Heart right ventricle (tissue), 16 donors: ENCODE measurements around the gene RAD51B. TPM values are rescaled to one million over a fixed set of nuclear protein-coding genes. Genes with fewer than 3 reads are reported as not detected.
A peak's percentile ranks its signal among the peaks of the same experiment; 100 is the strongest.

ENCODE experiments used
- ATAC-seq, 8 donors: fragments of 200-7000 bp; cut with Tn5 transposase; one replicate each; pipeline ENCODE4 v1.9.1; 2020; ENCODE audit warnings: mild to moderate bottlenecking in 8 of 8, moderate library complexity in 8 of 8, moderate number of reproducible peaks in 1 of 8
- DNase-seq, 2 donors: peaks; one replicate each; pipeline ENCODE4 v3.0.0-alpha.2; 2020
- H3K27ac ChIP-seq, 10 donors: fragments of 200-600 bp; sonication (generic) in 2 of 10; one replicate each; pipeline versions ENCODE4 v1.5.0 to v1.8.0; 2020 to 2022; ENCODE audit warnings: mild to moderate bottlenecking in 3 of 10
- H3K27me3 ChIP-seq, 7 donors: fragments of 200-600 bp; one replicate each; pipeline ENCODE4 v1.8.0; 2021 to 2022; ENCODE audit warnings: mild to moderate bottlenecking in 2 of 7
- H3K36me3 ChIP-seq, 9 donors: fragments of 200-600 bp; sonication (generic) in 1 of 9; one replicate each; pipeline versions ENCODE4 v1.5.0 to v1.8.0; 2020 to 2022; ENCODE audit warnings: mild to moderate bottlenecking in 2 of 9
- H3K4me1 ChIP-seq, 9 donors: fragments of 200-600 bp; sonication (generic) in 1 of 9; one replicate each; pipeline versions ENCODE4 v1.5.0 to v1.8.0; 2020 to 2022; ENCODE audit warnings: mild to moderate bottlenecking in 4 of 9
- H3K4me3 ChIP-seq, 10 donors: fragments of 200-600 bp; sonication (generic) in 2 of 10; one replicate each; pipeline versions ENCODE4 v1.5.0 to v1.8.0; 2020 to 2022; ENCODE audit warnings: mild to moderate bottlenecking in 7 of 10, moderate library complexity in 2 of 10
- H3K9me3 ChIP-seq, 11 donors: fragments of 200-600 bp in 10 of 11; sonication (generic) in 2 of 11; one replicate each; pipeline versions ENCODE4 v1.5.0 to v1.8.0; 2013 to 2022; ENCODE audit warnings: mild to moderate bottlenecking in 2 of 11, control low read depth in 1 of 11, moderate library complexity in 1 of 11
- CTCF ChIP-seq, 9 donors: fragments of 200-600 bp; sonication (generic) in 2 of 9; IDR thresholded peaks; one replicate each; pipeline versions ENCODE4 v1.5.0 to v1.8.0; 2021 to 2022; ENCODE audit warnings: antibody characterized with exemption in 9 of 9, mild to moderate bottlenecking in 5 of 9, moderate library complexity in 1 of 9
- WGBS, 2 donors: extraction: QIAGEN DNeasy Blood & Tissue Kit; methylation state at CpG; one replicate each; pipeline ENCODE4 v1.1.7; 2013; ENCODE audit warnings: inconsistent platforms in 1 of 2; 5-methylcytosine and 5-hydroxymethylcytosine counted together
- intact Hi-C, 10 donors: fragments of 100-400 bp; cut with DNase I; formaldehyde crosslinking; loops; one replicate each; pipeline versions ENCODE4 v1.11.1 to v1.14.2; 2022
- polyA plus RNA-seq, 2 donors: library from polyadenylated mRNA; stranded (reverse); fragments of 200-250 nt; gene quantifications; one replicate each; pipeline ENCODE4 v1.2.3, GENCODE V29; 2013
- total RNA-seq, 10 donors: library from RNA; stranded (reverse); fragmentation: NEBNext Ultra II Directional in 3 of 10; extraction: Animal tissue kit (Norgen Biotek cat#: 25700) in 3 of 10; gene quantifications; one replicate each; pipeline versions ENCODE4 v1.2.1 to v1.2.4, GENCODE V29; 2021 to 2023
- donor health status: Arrhythmogenic right ventricular cardiomyopathy.
- donor health status: ischemic (EF 13 %, LVEDD 7.1; RV severe dilation, severe dysfunction).
- donor health status: healthy with polysubstance abuse.
- donor health status: DM: no; HTN: yes; CAD: no.
- donor health status: DM: no; HTN: no; CAD: no.
- donor health status: ischemic (EF 25% LVEDD 6.9; RV normal size, moderate dysfunction).
- donor health status: ischemic (EF 25% LVEDD 5.7; RV mildly dilated, moderate dysfunction).
- donor health status: healthy.
- donor health status: DM: yes; HTN: yes; CAD: no.
- donor health status: Ischemic cardiomyopathy.
- donor health status: ischemic (EF 35%, LVEDD 5.7; RV mildly dilated, moderate dysfunction).
- donor health status: nonischemic (EF 11% LVEDD 7.7; RV severe dilation, severe dysfunction).
- donor health status: DM: yes; HTN: yes; CAD: no.
- donor health status: PGD.
- donor health status: ischemic (EF 29% LVEDD 5.4; RV normal size, mild dysfunction).
- donor health status: nonischemic (EF 23%, LVEDD 6.1; RV moderate dilation, normal function).

Gene RAD51B
- total and polyA plus RNA-seq, 12 donors = 0.88 to 8.6 (median 3.5) TPM

- TF ChIP-seq CTCF (IDR thresholded peaks at IDR 0.05) = no peak
- Histone ChIP-seq H3K36me3 (no peaks in the 10 kb centered on the region), H3K4me3 (no peak overlapping the region), H3K4me1 (peaks cover 7 to 67% (median 52%) of the 10 kb centered on the region in 9 donors), H3K27ac (peak overlapping the region in 7 of 10 donors; percentile 31 to 74 (median 54)), H3K9me3 (no peaks in the 10 kb centered on the region), H3K27me3 (no peaks in the 10 kb centered on the region)
- 75 to 79% methylated on average over 4 of the region's 4 CpGs for WGBS, 2 donors
- ATAC-seq = peak in 2 of 8 donors; percentile 6 to 13
- intact Hi-C loops = loop anchor here in 3 of 10 donors (5.0 to 10.0 kb wide), 3 partner anchors 247 to 259 kb away; no protein-coding TSS in a partner anchor
- no peak for DNase-seq
These were observed 691.8 kb downstream of the RAD51B start for GRCh38 chr14:68511129-68512047.

DNA sequence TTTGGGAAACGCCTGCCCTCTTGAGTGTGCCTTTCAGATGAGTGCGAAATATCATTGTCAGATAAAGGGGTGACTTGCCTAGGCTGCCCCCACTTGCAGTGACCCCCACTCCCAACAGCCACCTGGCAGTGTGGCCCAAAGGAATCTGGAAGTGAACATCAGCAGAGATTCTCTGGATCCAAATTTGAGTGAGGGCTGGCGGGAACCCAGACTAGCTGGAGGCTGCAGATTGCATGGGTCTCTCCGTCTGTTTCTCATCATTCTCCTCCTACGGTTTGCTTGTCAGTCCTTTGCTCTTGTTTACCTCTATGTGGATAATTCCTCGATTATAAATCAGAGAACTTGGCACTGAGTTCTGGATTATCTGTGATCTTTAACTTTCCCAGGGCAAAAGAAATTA lies 692.5 kb downstream of the RAD51B start:
- no peak for DNase-seq
- Histone ChIP-seq H3K4me3 (no peak overlapping the region), H3K9me3 (no peaks in the 10 kb centered on the region), H3K36me3 (no peaks in the 10 kb centered on the region), H3K4me1 (peaks cover 7 to 67% (median 54%) of the 10 kb centered on the region in 9 donors), H3K27me3 (no peaks in the 10 kb centered on the region), H3K27ac (peak overlapping the region in 5 of 10 donors; percentile 53 to 74 (median 55))
- no peak for TF ChIP-seq CTCF (IDR thresholded peaks at IDR 0.05)
- no peak for ATAC-seq
- intact Hi-C loops = loop anchor here in 3 of 10 donors (5.0 to 10.0 kb wide), 3 partner anchors 247 to 260 kb away; no protein-coding TSS in a partner anchor
- WGBS, 2 donors = 70 to 77% methylated on average over 6 of the region's 6 CpGs

DNA sequence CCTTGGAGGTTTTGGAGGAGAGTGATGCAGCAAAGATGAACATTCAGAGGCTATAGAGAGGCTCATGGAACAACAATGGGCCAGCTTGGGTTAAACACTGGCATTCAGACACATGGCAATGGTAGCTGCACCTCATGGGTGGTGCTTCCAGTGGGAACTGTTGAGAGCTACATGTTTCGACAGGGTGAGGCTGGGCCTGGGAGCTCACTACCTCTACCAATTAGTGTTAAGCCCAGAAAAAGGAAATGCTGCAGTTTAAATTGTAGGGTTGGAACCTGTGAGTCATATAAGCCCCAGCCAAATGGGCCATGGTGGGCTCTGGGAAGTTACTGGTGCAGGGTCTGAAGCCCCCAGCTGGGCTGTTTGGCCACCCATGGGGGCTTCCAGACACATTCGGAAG lies 693.6 kb downstream of the RAD51B start:
- no peaks in the 10 kb centered on the region for H3K27me3 ChIP-seq
- peak overlapping the region in 6 of 10 donors; percentile 6 to 74 (median 52) for H3K27ac ChIP-seq
- H3K36me3 ChIP-seq = no peaks in the 10 kb centered on the region
- no peaks in the 10 kb centered on the region for H3K9me3 ChIP-seq
- no peak overlapping the region for H3K4me3 ChIP-seq
- DNase-seq = no peak
- ATAC-seq = no peak
- 88 to 89% methylated on average over 2 of the region's 2 CpGs for WGBS, 2 donors
- no peak for TF ChIP-seq CTCF (IDR thresholded peaks at IDR 0.05)
- peaks cover 11 to 74% (median 54%) of the 10 kb centered on the region in 9 donors for H3K4me1 ChIP-seq
- intact Hi-C loops = loop anchor here in 3 of 10 donors (5.0 to 10.0 kb wide), 3 partner anchors 248 to 261 kb away; no protein-coding TSS in a partner anchor

DNA sequence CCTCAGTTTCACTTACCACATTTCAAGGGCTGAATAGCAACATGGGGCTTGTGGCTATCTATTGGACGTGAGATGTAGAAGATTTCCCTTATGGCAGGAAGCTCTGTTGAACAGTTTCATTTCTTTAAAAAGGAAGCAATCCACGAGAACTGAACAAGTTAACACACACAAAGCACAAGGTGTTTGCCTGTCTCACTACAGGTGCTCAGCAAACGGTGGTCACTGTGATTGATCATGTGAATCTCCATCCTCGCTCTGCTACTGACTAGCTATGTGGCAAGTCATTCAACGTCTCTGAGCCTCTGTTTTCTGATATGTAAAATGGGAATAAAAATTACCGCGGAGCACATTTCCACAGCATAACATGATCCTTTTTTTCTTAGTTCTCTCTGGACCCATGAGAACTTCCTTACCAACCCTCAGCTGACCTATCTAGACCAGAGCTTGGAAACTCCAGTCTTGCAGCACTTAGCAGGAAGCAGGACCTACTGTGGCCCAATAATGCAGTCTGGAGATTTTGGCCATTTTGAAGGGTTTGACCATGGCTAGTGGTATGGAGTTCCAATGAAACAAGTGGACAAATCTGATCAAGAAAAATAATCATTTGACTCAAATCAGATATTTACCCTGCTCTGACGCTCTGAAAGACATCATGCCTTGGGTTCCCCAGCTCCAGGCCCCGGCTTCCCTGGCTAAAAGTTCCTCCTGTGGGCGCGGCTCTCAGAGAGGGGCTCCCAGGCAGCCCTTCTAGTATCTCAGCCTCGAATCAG lies 694.4 kb downstream of the RAD51B start:
- 84 to 89% methylated on average over 12 of the region's 12 CpGs for WGBS, 2 donors
- ATAC-seq = no peak
- Histone ChIP-seq H3K36me3 (no peaks in the 10 kb centered on the region), H3K9me3 (no peaks in the 10 kb centered on the region), H3K4me3 (no peak overlapping the region), H3K27ac (peak overlapping the region in 4 of 10 donors; percentile 22 to 74 (median 58)), H3K4me1 (peaks cover 17 to 81% (median 62%) of the 10 kb centered on the region in 9 donors), H3K27me3 (no peaks in the 10 kb centered on the region)
- intact Hi-C loops = loop anchor here in 3 of 10 donors (5.0 to 10.0 kb wide), 3 partner anchors 249 to 262 kb away; no protein-coding TSS in a partner anchor
- TF ChIP-seq CTCF (IDR thresholded peaks at IDR 0.05) = no peak
- no peak for DNase-seq
